H7 (cell line): ENCODE results near the gene ABCD1. TPM values are rescaled to one million over a fixed set of nuclear protein-coding genes. Genes with fewer than 3 reads are reported as not detected.

Experiments
- DNase-seq: peaks from one replicate; pipeline ENCODE4 v3.0.0; 2012
- H3K27me3 ChIP-seq: 2 replicates; pipeline ENCODE4 v1.6.0; 2011; ENCODE audit warnings: mild to moderate bottlenecking, low read length; ENCODE audit not compliant: control insufficient read depth, insufficient read depth
- H3K36me3 ChIP-seq: replicated peaks from 2 replicates; pipeline ENCODE4 v1.5.1; 2011; ENCODE audit warnings: low read length; ENCODE audit not compliant: control insufficient read depth, insufficient read depth
- H3K4me3 ChIP-seq: 2 replicates; pipeline ENCODE4 v1.5.1; 2011; ENCODE audit warnings: low read depth, mild to moderate bottlenecking, control low read depth, low read length, moderate library complexity; ENCODE audit not compliant: insufficient read depth
- total RNA-seq: library from RNA; depleted of rRNA; stranded (reverse); fragments of >200 nt; shearing (Covaris generic); gene quantifications from 2 replicates; pipeline ENCODE4 v1.2.3, GENCODE V29; 2014

ABCD1 gene
- total RNA-seq, 1 experiment from 2014 or later = 17.1 TPM

DNA sequence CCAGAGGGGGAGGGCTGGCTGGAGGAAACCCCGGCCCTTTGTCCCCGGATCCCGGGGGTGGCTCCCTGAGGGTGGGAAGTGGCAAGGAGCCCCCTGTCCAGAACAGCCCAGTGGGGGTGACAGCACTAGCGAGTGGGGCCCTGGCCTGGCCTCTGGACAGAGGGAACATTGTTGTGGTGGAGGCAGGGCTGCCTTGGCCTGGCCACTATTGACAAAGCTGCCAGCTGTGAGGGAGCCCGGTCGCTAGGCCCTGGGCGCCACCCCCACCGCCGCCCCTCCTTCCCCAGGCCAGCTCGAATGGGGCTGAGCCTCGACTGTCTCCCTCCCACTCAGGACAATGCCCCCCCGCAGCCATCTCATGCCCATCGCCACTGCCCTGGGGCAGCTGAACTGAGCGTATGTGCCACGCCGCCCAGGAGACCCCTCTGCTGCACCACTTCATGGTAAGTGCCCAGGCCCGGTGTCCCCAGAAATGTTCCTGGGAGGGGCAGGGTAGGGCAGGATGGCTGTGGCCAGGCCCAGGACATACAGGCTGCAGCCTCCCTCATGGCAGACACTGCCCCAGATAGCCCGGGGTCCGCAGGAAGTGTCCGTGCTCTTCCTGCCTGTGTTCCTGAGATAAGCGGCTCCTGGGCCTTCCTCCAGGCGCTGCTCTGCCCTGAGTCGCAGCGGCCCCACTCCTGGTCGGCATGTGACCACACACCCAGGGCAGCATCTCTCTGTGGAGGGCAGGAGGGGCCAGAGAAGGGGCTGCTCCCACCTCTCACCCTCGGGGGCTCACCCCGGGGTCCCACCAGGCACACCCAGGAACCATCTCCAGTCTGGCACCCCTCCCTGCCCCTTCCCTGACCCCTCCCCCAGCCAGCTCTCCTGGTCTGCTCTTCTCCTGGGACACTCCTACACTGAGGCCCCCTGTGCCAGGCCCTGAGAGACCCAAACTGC, 40.8 kb downstream of the ABCD1 start:
- Histone ChIP-seq H3K36me3 (no peaks in the 10 kb centered on the region), H3K4me3 (no peak overlapping the region), H3K27me3 (no peaks in the 10 kb centered on the region)
- DNase-seq = peak; percentile 68

DNA sequence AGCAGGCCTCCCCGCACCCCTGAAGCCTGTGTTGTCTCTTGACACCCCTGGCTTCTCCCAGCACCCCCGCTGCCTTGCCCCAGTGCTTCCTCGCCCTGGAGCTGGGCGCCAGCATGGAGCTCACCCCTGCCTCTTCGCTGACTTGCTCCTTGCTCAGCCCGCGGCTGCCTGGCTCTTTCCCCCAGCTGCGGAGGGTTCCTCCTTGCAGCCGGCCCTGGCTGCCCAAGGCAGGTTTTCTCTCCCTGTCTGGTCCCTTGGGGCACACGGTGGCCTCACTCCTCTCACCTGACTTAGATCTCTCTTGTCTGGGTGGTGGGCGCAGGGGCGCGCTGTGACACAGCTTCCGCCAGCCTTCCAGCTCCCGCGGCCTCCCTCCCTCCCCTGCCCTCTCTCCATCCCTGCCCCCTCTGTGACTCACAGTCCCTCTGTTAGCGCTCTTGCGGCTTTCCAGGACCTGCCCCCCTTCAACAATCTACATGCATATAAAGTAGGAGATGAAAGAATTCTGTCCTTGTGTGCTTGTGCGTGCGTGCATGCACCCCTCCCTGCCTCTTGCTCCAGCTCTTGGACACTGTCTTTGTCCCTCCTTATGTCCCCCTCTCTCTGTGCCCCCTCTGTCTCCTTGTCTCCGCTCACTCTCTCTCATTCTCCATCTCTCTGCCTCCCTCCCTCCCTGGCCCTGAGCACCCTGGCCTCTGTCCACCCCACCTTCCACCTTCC, 41.6 kb downstream of the ABCD1 start:
- no peak overlapping the region for H3K4me3 ChIP-seq

DNA sequence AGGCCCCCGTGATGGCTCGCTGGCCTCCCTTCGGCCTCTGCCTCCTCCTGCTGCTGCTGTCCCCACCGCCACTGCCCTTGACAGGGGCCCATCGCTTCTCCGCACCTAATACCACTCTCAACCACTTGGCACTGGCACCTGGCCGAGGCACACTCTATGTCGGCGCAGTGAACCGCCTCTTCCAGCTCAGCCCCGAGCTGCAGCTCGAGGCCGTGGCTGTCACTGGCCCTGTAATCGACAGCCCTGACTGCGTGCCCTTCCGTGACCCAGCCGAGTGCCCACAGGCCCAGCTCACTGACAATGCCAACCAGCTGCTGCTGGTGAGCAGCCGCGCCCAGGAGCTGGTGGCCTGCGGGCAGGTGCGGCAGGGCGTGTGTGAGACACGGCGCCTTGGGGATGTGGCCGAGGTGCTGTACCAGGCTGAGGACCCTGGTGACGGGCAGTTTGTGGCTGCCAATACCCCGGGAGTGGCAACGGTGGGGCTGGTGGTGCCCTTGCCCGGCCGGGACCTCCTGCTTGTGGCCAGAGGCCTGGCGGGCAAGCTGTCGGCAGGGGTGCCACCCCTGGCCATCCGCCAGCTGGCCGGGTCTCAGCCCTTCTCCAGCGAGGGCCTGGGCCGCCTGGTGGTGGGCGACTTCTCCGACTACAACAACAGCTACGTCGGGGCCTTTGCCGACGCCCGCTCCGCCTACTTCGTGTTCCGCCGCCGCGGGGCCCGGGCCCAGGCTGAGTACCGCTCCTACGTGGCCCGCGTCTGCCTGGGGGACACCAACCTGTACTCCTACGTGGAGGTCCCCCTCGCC, 42.4 kb downstream of the ABCD1 start:
- no peaks in the 10 kb centered on the region for H3K27me3 ChIP-seq
- H3K36me3 ChIP-seq = no peaks in the 10 kb centered on the region
- no peak overlapping the region for H3K4me3 ChIP-seq
- peak; percentile 77 for DNase-seq

More for the DNA sequence above, 41.6 kb downstream of the ABCD1 start:
- H3K27me3 ChIP-seq = no peaks in the 10 kb centered on the region
- no peaks in the 10 kb centered on the region for H3K36me3 ChIP-seq
- peak; percentile 80 for DNase-seq

DNA sequence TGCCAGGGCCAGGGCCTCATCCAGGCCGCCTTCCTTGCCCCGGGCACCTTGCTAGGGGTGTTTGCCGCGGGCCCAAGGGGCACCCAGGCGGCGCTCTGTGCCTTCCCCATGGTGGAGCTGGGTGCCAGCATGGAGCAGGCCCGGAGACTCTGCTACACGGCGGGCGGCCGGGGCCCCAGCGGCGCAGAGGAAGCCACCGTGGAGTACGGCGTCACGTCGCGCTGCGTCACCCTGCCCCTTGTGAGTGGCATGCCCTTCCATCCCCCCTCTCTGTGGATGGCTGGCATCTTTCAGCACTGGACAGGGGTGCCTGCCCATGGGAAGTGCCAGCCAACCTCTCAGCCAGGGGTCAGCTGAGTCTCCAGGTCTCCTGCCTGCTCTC, 43.0 kb downstream of the ABCD1 start:
- Histone ChIP-seq H3K4me3 (no peak overlapping the region), H3K36me3 (no peaks in the 10 kb centered on the region), H3K27me3 (no peaks in the 10 kb centered on the region)
- peak; percentile 63 for DNase-seq

DNA sequence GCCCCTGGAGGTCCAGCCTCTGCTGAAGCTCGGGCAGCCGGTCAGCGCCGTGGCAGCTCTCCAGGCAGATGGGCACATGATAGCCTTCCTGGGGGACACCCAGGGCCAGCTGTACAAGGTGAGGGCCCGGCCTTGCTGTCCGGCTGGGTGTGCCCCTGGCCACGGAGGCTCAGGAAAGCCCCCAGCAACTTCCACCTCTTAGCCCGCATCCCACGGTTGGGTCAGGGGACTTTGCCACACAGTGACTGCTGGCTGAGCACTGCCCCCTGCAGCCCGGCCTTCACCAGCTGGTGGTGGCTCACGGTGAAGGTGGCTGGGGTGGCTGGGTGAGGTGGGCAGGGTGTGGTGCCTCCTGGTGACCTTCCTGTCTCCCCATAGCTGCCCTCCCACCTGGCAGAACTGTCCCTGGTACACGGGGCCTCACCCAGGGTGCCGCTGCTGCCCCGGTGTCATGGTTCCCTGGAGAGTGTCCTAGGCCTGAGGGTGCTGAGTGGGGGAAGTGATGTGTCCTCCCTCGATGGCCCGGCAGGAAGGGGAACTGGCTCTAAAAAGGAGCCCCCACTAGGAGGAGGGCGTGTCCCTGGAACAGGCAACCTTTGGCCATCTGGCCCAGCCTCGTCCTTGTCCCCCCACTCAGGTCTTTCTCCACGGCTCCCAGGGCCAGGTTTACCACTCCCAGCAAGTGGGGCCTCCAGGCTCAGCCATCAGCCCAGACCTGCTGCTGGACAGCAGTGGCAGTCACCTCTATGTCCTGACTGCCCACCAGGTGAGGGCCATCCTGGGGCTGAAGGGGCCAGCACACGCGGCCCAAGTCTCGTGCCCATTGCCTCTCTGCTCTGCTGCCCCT, 43.9 kb downstream of the ABCD1 start:
- H3K27me3 ChIP-seq = no peaks in the 10 kb centered on the region
- H3K4me3 ChIP-seq = no peak overlapping the region
- no peaks in the 10 kb centered on the region for H3K36me3 ChIP-seq
- DNase-seq = peak; percentile 73

DNA sequence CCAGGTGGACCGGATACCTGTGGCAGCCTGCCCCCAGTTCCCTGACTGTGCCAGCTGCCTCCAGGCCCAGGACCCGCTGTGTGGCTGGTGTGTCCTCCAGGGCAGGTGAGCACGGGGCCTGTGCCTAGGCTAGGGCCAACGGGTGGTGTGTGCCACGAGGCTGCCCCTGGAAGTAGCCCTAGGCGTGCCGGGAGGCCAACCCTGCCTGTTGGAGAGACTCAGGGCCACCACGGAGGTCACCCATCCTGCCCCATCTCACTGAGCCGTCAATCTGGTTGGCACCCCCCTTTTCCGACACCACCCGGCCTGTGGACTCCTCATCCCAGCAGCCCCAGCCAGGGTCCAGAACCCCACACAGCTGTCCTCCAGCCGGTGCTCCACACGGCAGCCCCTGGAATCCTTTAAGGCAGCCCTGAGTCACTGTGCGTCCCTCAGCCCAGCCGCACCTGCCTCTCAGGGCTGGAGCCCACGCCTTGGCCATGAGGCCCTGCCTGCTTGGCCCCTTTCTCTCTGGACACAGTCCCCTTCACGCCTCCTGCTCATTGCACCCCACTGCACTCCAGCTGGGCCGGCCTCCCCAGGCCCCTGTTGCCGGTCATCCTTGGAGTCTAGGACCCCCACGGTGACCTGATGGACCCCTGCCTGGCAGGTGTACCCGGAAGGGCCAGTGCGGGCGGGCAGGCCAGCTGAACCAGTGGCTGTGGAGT, 44.7 kb downstream of the ABCD1 start:
- Histone ChIP-seq H3K27me3 (no peaks in the 10 kb centered on the region), H3K36me3 (no peaks in the 10 kb centered on the region), H3K4me3 (no peak overlapping the region)
- peak; percentile 63 for DNase-seq

DNA sequence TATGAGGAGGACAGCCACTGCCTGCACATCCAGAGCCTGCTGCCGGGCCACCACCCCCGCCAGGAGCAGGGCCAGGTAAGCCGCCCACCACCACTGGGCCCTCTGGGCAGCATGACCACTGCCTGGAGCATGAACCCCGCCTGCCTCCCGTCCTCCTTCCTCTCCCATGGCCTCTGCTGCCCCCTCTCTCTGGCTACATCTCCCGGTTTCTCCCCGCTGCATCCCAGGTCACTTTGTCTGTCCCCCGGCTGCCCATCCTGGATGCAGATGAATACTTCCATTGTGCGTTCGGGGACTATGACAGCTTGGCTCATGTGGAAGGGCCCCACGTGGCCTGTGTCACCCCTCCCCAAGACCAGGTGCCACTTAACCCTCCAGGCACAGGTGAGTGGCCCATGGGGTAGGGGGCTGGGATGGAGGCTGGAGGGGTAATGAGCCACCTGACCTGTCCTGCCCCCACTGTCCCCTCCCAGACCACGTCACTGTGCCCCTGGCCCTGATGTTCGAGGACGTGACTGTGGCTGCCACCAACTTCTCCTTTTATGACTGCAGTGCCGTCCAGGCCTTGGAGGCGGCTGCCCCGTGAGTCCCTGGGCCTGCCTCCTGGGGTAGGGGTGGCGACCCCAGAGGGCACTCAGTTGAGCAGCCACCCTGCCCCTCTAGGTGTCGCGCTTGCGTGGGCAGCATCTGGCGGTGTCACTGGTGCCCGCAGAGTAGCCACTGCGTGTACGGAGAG, 45.4 kb downstream of the ABCD1 start:
- DNase-seq = peak; percentile 65
- H3K4me3 ChIP-seq = no peak overlapping the region
- H3K36me3 ChIP-seq = no peaks in the 10 kb centered on the region

DNA sequence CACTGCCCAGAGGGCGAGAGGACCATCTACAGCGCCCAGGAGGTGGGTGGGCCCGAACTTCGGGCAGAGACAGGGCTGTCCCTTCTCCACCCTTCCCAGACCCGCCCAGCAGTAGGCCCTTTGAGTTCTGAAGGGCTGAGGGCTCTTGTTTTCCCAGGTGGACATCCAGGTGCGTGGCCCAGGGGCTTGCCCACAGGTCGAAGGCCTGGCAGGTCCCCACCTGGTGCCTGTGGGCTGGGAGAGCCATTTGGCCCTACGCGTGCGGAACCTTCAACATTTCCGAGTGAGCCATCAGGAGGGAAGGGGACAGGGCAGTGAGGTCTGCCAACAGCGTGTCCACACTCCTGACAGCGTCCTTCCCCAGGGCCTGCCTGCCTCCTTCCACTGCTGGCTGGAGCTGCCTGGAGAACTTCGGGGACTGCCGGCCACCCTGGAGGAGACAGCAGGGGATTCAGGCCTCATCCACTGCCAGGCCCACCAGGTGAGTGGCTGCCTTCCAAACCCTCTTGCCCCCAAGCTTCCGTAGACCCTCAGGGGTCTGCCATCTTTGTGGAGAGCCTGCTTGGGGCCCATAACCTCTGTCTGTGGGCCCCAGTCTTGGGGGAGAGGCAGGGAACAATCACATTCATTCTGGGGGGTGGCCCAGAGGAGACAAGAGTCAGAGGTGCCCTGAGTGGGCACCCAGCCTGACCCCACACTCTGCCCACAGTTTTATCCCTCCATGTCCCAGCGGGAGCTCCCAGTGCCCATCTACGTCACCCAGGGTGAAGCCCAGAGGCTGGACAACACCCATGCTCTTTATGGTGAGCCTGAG, 46.2 kb downstream of the ABCD1 start:
- peak; percentile 66 for DNase-seq
- H3K36me3 ChIP-seq = no peaks in the 10 kb centered on the region
- no peaks in the 10 kb centered on the region for H3K27me3 ChIP-seq

More for the DNA sequence above, 45.4 kb downstream of the ABCD1 start:
- no peaks in the 10 kb centered on the region for H3K27me3 ChIP-seq

DNA sequence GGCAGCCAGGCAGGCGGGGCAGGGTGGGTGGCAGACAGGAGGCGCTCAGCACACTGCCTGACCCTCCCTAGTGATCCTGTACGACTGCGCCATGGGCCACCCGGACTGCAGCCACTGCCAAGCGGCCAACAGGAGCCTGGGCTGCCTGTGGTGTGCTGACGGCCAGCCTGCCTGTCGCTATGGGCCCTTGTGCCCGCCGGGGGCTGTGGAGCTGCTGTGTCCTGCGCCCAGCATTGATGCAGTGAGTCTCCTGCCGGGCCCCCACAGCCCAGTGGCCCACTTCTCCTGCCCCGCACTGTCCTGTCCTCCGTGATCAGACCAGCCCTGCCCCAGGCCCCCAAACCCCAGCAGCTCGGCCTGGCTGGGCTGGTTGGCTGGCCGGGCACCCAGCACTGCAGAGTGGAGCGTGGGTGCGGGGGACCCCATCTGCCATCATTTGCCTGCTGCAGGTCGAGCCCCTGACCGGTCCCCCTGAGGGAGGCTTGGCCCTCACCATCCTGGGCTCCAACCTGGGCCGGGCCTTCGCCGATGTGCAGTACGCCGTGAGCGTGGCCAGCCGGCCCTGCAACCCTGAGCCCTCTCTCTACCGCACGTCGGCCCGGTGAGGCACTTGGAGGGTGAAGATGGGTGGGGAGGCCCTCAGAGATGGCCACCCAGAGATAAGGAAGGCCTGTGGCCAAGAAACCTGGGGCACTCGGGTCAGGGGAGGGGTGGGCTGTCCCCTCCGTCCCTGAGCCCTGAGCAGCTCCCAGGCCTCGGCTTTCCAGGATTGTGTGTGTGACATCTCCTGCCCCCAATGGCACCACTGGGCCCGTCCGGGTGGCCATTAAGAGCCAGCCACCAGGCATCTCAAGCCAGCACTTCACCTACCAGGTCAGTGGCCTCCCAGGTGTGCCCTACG, 47.0 kb downstream of the ABCD1 start:
- H3K36me3 ChIP-seq = no peaks in the 10 kb centered on the region
- no peaks in the 10 kb centered on the region for H3K27me3 ChIP-seq
- H3K4me3 ChIP-seq = no peak overlapping the region
- DNase-seq = peak; percentile 51

More for the DNA sequence above, 46.2 kb downstream of the ABCD1 start:
- H3K4me3 ChIP-seq = no peak overlapping the region

DNA sequence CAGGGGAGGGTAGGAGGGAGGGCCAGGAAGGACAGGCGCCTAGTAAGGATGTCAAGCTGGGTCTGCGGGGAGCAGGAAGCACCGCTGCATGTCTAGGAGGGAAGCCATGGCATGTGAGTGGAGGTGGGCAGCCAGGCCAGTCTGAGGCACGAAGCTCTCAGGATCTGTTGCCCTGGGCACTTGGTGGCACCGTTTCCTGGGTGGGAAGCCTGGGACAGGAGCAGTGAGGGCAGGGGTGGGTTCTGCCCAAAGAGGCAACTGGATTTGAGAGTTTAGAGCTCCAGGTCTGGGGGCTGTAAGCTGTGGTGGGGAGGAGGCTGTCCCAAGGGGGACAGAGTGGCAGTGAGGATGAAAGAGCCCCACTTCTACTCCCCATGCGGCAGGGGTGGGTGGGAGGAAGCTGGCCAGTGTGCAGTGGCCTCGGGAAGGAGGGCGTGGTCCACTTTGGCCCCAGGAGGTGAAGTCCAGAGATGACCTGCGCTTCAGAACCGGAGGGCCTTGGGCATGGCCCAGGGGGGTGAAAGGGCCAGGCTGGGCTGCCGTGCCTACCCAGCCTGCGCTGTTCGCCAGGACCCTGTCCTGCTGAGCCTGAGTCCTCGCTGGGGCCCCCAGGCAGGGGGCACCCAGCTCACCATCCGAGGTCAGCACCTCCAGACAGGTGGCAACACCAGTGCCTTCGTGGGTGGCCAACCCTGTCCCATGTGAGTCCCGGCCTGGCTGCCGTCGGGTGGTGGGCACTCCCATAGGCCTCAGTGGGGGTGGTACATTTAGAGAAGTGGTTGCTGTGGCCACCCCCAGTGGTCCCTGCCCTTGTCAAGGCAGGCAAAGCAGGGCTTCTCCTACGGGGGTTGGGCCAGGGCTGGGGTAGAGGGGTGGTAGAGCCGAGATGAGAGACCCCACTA, 47.9 kb downstream of the ABCD1 start:
- Histone ChIP-seq H3K36me3 (no peaks in the 10 kb centered on the region), H3K4me3 (no peak overlapping the region), H3K27me3 (no peaks in the 10 kb centered on the region)
- peak; percentile 60 for DNase-seq

DNA sequence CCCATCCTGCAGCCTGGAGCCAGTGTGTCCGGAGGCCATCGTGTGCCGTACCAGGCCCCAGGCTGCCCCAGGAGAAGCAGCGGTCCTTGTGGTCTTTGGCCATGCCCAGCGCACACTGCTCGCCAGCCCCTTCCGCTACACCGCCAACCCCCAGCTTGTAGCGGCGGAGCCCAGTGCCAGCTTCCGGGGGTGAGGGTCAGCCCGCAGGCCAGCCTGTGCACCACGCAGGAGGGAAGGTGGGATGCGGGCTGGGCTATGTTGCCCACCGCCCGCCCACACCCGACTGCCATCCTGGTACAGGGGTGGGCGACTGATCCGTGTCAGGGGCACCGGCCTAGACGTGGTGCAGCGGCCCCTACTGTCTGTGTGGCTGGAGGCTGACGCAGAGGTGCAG, 48.6 kb downstream of the ABCD1 start:
- no peaks in the 10 kb centered on the region for H3K27me3 ChIP-seq
- H3K36me3 ChIP-seq = no peaks in the 10 kb centered on the region
- H3K4me3 ChIP-seq = no peak overlapping the region
- DNase-seq = peak; percentile 61
